ENCODE results near the gene C1QL1. TPM values are rescaled to one million over a fixed set of nuclear protein-coding genes. Genes with fewer than 3 reads are reported as not detected.

The C1QL1 gene
- total RNA-seq (10 to 100 TPM in 2 of 10 donors, 1 to 10 TPM in 5, under 1 TPM in 3; 0.37 to 25.6 (median 1.1) TPM), polyA plus RNA-seq (10 to 100 TPM in 1 of 2 donors, 1 to 10 TPM in 1; 2.2 to 12.7 TPM)
- long read RNA-seq, donor 1, transcript C1QL1-201 (2 exons, 1,295 nt): major isoform, 26 of 34 reads
- long read RNA-seq, donor 1, partial matches to known transcripts: 7 of 34 reads
- long read RNA-seq, donor 1, other reads (novel, unspliced or antisense): 1 of 34 reads
- long read RNA-seq, donor 2, transcript C1QL1-201 (2 exons, 1,295 nt): major isoform, 19 of 22 reads
- long read RNA-seq, donor 2, partial matches to known transcripts: 3 of 22 reads
- long read RNA-seq, donor 2, other reads (novel, unspliced or antisense): 0 of 22 reads
- long read RNA-seq, donor 3, partial matches to known transcripts: 1 of 1 reads
- long read RNA-seq, donor 3, other reads (novel, unspliced or antisense): 0 of 1 reads

GRCh38 chr17:44968225-44969143 is at the start of gene C1QL1:
TSS of gene C1QL1 (minus strand) at chr17:44968303. CDS start at chr17:44968048, 255 bp downstream.
- peaks cover 6 to 35% (median 26%) of the 10 kb centered on the region in 9 donors for H3K4me1 ChIP-seq
- peak within 1 kb of the TSS in 9 of 10 donors; percentile 34 to 57 (median 48) for H3K4me3 ChIP-seq
- H3K27ac ChIP-seq: no peak within 1 kb of the TSS
- no peaks in the 10 kb centered on the region for H3K9me3 ChIP-seq
- H3K27me3 ChIP-seq: peaks cover 26 to 94% (median 57%) of the 10 kb centered on the region in 7 donors
- ATAC-seq (peak; percentile 95 to 99 (median 97)), DNase-seq (peak; percentile 91 to 94)
- no peaks in the 10 kb centered on the region for H3K36me3 ChIP-seq
- 4 to 5% methylated on average over 70 to 81 of the region's 81 CpGs for WGBS, 2 donors
- peak in 2 of 9 donors; percentile 24 to 33 for TF ChIP-seq CTCF (IDR thresholded peaks at IDR 0.05)
- intact Hi-C loops (cut with DNase I): loop anchor here in 2 of 10 donors (2.0 to 5.0 kb wide), 2 partner anchors 46 to 48 kb away; no protein-coding TSS in a partner anchor

GRCh38 chr17:45016823-45017222 is 48.7 kb upstream of the C1QL1 start:
- intact Hi-C loops (cut with DNase I): loop anchor here in 4 of 10 donors (5.0 to 10.0 kb wide), 2 partner anchors 40 to 242 kb away; no protein-coding TSS in a partner anchor
- Histone ChIP-seq H3K27me3 (peaks cover 0 to 44% (median 0%) of the 10 kb centered on the region in 7 donors), H3K36me3 (no peaks in the 10 kb centered on the region), H3K9me3 (no peaks in the 10 kb centered on the region), H3K27ac (no peak overlapping the region), H3K4me3 (no peak overlapping the region), H3K4me1 (peaks cover 13 to 51% (median 31%) of the 10 kb centered on the region in 9 donors)
- TF ChIP-seq CTCF (IDR thresholded peaks at IDR 0.05): no peak
- 76 to 80% methylated on average over 5 of the region's 5 CpGs for WGBS, 2 donors
- DNase-seq (no peak), ATAC-seq (no peak)

DNA sequence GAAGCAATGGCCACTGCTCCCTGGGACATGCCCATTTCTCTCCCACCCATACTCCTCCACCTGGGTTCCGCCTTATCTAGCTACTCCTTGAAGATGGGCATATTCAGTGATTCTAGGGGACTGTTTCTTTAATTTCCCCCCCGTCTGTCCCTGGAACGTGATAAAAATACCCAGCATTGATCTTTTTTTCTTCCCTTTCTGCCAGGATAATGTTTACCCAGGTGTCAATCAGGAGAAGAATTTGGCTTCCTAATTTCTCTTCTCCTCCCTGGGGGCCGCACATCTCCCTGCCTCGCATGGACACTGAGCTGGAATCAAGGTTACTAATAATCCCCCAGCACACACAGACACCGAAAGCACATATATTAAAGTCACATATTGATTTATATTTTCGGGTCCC is 48.1 kb upstream of the C1QL1 start:
- no peak for TF ChIP-seq CTCF (IDR thresholded peaks at IDR 0.05)
- ATAC-seq (no peak), DNase-seq (no peak)
- Histone ChIP-seq H3K9me3 (no peaks in the 10 kb centered on the region), H3K27me3 (peaks cover 0 to 38% (median 0%) of the 10 kb centered on the region in 7 donors), H3K4me1 (peaks cover 10 to 45% (median 25%) of the 10 kb centered on the region in 9 donors), H3K4me3 (no peak overlapping the region), H3K27ac (no peak overlapping the region), H3K36me3 (no peaks in the 10 kb centered on the region)
- intact Hi-C loops (cut with DNase I): loop anchor here in 4 of 10 donors (5.0 to 10.0 kb wide), 2 partner anchors 39 to 241 kb away; no protein-coding TSS in a partner anchor
- 73 to 76% methylated on average over 7 of the region's 7 CpGs for WGBS, 2 donors
